HepG2 (cell line): Measurements from ENCODE around the gene NR2F1-AS1. TPM values are rescaled to one million over a fixed set of nuclear protein-coding genes. Genes with fewer than 3 reads are reported as not detected.

ENCODE experiments used
- ATAC-seq: fragments of 200-7000 bp; cut with Tn5 transposase; 3 replicates; pipeline ENCODE4 v1.9.1; 2020; ENCODE audit warnings: mild to moderate bottlenecking, moderate library complexity
- BruUV-seq: library from RNA; stranded (reverse); fragments of 400-500 nt; replicated peaks from 2 replicates; lab custom pipeline; 2021; lab: Mats Ljungman, UMichigan
- CTCF ChIA-PET: fragments of 300-600 bp; formaldehyde crosslinking; extraction: SDS; loops from one replicate; lab custom pipeline; 2021; ENCODE audit warnings: low total read pairs, inconsistent platforms, low intra/inter-chr PET ratio; lab: Yijun Ruan, JAX
- POLR2A ChIA-PET: fragments of 350-600 bp; sonication (Branson Sonifier 250); formaldehyde crosslinking; loops from one replicate; lab custom pipeline; 2020; ENCODE audit warnings: antibody characterized with exemption, inconsistent platforms; lab: Yijun Ruan, JAX
- DNase-seq: peaks from one replicate; pipeline ENCODE4 v3.0.0-alpha.2; 2015; ENCODE audit warnings: low spot score
- FAIRE-seq: peaks from 3 replicates; lab custom pipeline; 2011; peaks lifted over from hg19 to GRCh38; lab: Jason Lieb, UNC
- H2AFZ ChIP-seq: one replicate; pipeline ENCODE4 v1.6.1; 2011; ENCODE audit warnings: low read length, inconsistent platforms
- H3K27ac ChIP-seq: fragments of 300-600 bp; 3 replicates; pipeline ENCODE4 v1.8.0; 2011; ENCODE audit warnings: mixed run types, mild to moderate bottlenecking, mixed read lengths, low read length, inconsistent platforms; ENCODE audit not compliant: insufficient read depth; ENCODE audit errors: extremely low read length
- H3K27me3 ChIP-seq, 2 experiments: fragments of 200-600 bp in 1 of 2; 2 replicates in 1 of 2; 3 replicates in 1 of 2; pipeline versions ENCODE4 v1.6.0 to v1.8.0; 2011; ENCODE audit warnings: low read length in 2 of 2, mild to moderate bottlenecking in 2 of 2, moderate library complexity in 2 of 2, inconsistent platforms in 1 of 2; ENCODE audit not compliant: insufficient read depth in 2 of 2, control insufficient read depth in 1 of 2
- H3K36me3 ChIP-seq, 2 experiments: fragments of 200-600 bp in 1 of 2; replicated peaks in 1 of 2; 2 replicates in 1 of 2; 3 replicates in 1 of 2; pipeline versions ENCODE4 v1.5.1 to v1.8.0; 2011; ENCODE audit warnings: low read length in 2 of 2, inconsistent platforms in 1 of 2; ENCODE audit not compliant: insufficient read depth in 2 of 2, control insufficient read depth in 1 of 2
- H3K4me1 ChIP-seq: 2 replicates; pipeline ENCODE4 v1.5.1; 2012; ENCODE audit warnings: low read length, inconsistent platforms; ENCODE audit not compliant: insufficient read depth
- H3K4me2 ChIP-seq: 2 replicates; pipeline ENCODE4 v1.6.0; 2011; ENCODE audit warnings: low read depth, low read length, inconsistent platforms
- H3K4me3 ChIP-seq, 3 experiments: fragments of 200-600 bp in 1 of 3; sonication (generic), shearing (Covaris generic) in 1 of 3; replicated peaks in 1 of 3; 2 replicates each; pipeline ENCODE4 v1.5.1; 2011 to 2016; ENCODE audit warnings: low read length in 3 of 3, inconsistent platforms in 2 of 3, low read depth in 2 of 3, mild to moderate bottlenecking in 2 of 3, control low read depth in 1 of 3, mixed read lengths in 1 of 3; ENCODE audit not compliant: insufficient read depth in 1 of 3
- H3K79me2 ChIP-seq: one replicate; pipeline ENCODE4 v1.6.1; 2011; ENCODE audit warnings: low read length, inconsistent platforms; ENCODE audit not compliant: insufficient read depth
- H3K9ac ChIP-seq: 2 replicates; pipeline ENCODE4 v1.6.0; 2011; ENCODE audit warnings: mild to moderate bottlenecking, low read depth, low read length, inconsistent platforms; ENCODE audit not compliant: insufficient read depth
- H3K9me3 ChIP-seq: 2 replicates; pipeline ENCODE4 v1.5.1; 2012; ENCODE audit warnings: mild to moderate bottlenecking, low read length
- H4K20me1 ChIP-seq: 2 replicates; pipeline ENCODE4 v1.6.0; 2011; ENCODE audit warnings: inconsistent platforms, mild to moderate bottlenecking, low read length, moderate library complexity; ENCODE audit not compliant: insufficient read depth
- BHLHE40 ChIP-seq: IDR thresholded peaks from 2 replicates; pipeline ENCODE4 v1.6.1; 2011; ENCODE audit warnings: low read length, improper control_type of control experiment
- CAMTA2 ChIP-seq: sonication (generic); formaldehyde crosslinking; IDR thresholded peaks from 2 replicates; pipeline ENCODE4 v1.4.0; 2020; ENCODE audit warnings: mild to moderate bottlenecking, missing genetic modification reagents, borderline replicate concordance
- CEBPB ChIP-seq: IDR thresholded peaks from 2 replicates; pipeline ENCODE4 v1.6.1; 2011; ENCODE audit warnings: low read depth, low read length, improper control_type of control experiment, borderline replicate concordance
- ELF3 ChIP-seq: IDR thresholded peaks from 2 replicates; pipeline ENCODE4 v1.6.1; 2016; ENCODE audit warnings: missing genetic modification reagents, missing compliant biosample characterization
- MAFF ChIP-seq: IDR thresholded peaks from 2 replicates; pipeline ENCODE4 v1.6.1; 2011; ENCODE audit warnings: low read depth, low read length, improper control_type of control experiment
- MAFK ChIP-seq, 2 experiments: IDR thresholded peaks in 1 of 2; conservative IDR thresholded peaks in 1 of 2; 2 replicates each; pipeline ENCODE4 v1.6.1; 2011; ENCODE audit warnings: improper control_type of control experiment in 2 of 2, low read length in 2 of 2
- PAXIP1 ChIP-seq: sonication (generic); formaldehyde crosslinking; conservative IDR thresholded peaks from 2 replicates; pipeline ENCODE4 v1.4.0; 2020; ENCODE audit warnings: mild to moderate bottlenecking, missing genetic modification reagents, moderate library complexity
- RFXAP ChIP-seq: sonication (generic); formaldehyde crosslinking; IDR thresholded peaks from 2 replicates; pipeline ENCODE4 v1.4.0; 2020; ENCODE audit warnings: missing genetic modification reagents, borderline replicate concordance
- TBX3 ChIP-seq: fragments of 450-650 bp; IDR thresholded peaks from 2 replicates; pipeline ENCODE4 v1.6.1; 2017; ENCODE audit warnings: antibody characterized with exemption, mild to moderate bottlenecking, inconsistent platforms, borderline replicate concordance
- ZBTB20 ChIP-seq: sonication (generic); formaldehyde crosslinking; IDR thresholded peaks from 2 replicates; pipeline ENCODE4 v1.8.1; 2023; ENCODE audit warnings: missing genetic modification reagents, low read depth, mild to moderate bottlenecking, borderline replicate concordance
- ZBTB3 ChIP-seq: sonication (generic); formaldehyde crosslinking; IDR thresholded peaks from 2 replicates; pipeline ENCODE4 v1.4.0; 2020; ENCODE audit warnings: low read depth, mild to moderate bottlenecking, moderate library complexity, missing genetic modification reagents, borderline replicate concordance
- ZNF3 ChIP-seq: IDR thresholded peaks from 2 replicates; pipeline ENCODE4 v1.7.0; 2017; ENCODE audit warnings: inconsistent platforms
- ZNF740 ChIP-seq: sonication (generic); formaldehyde crosslinking; IDR thresholded peaks from 2 replicates; pipeline ENCODE4 v1.4.0; 2020; ENCODE audit warnings: missing genetic modification reagents
- WGBS: methylation state at CpG from one replicate; pipeline ENCODE4 v1.1.6; 2017; ENCODE audit warnings: low lambda C conversion rate; 5-methylcytosine and 5-hydroxymethylcytosine counted together
- in situ Hi-C: cut with HindIII; loops from 2 replicates; pipeline ENCODE4 v1.10.0; 2017; ENCODE audit warnings: low pct_unique_long_range_greater_than_20kb; ENCODE audit not compliant: extremely low pct_ligation_motif_present
- intact Hi-C: fragments of 100-400 bp; cut with micrococcal nuclease; formaldehyde crosslinking; loops from one replicate; pipeline ENCODE4 v1.10.0; 2022; ENCODE audit not compliant: unreplicated experiment
- polyA plus RNA-seq, 8 experiments: library from polyadenylated mRNA; depleted of rRNA in 3 of 8; stranded (reverse) in 7 of 8; unstranded in 1 of 8; fragments of >200 nt; fragmentation: Illumina TruSeq in 4 of 8; extraction: Trizol in 4 of 8; gene quantifications; 2 replicates each; pipeline versions ENCODE4 v1.2.1 to v1.2.3, GENCODE V29; 2011 to 2016; ENCODE audit warnings: low read depth in 4 of 8, missing spikeins in 1 of 8, mixed read lengths in 1 of 8; ENCODE audit not compliant: insufficient read depth in 1 of 8
- total RNA-seq, 5 experiments: library from RNA; depleted of rRNA; stranded (reverse); fragments of >200 nt; fragmentation: Illumina TruSeq; extraction: Trizol; gene quantifications; 2 replicates each; pipeline ENCODE4 v1.2.3, GENCODE V29; 2016; ENCODE audit warnings: low read depth in 1 of 5

The NR2F1-AS1 gene
- total and polyA plus RNA-seq, 2 of the 13 experiments (the other 11 are each of a cell fraction or from before 2014, with no cell fraction given), result 2.8 TPM

- TF ChIP-seq PAXIP1 (CRISPR knock-in tag) (no peak), ZNF740 (CRISPR knock-in tag) (no peak), BHLHE40 (no peak), TBX3 (peak; percentile 29; the same call in 1 of the 2 replicates), ELF3 (CRISPR knock-in tag) (no peak), ZBTB3 (CRISPR knock-in tag) (no peak), ZNF3 (CRISPR knock-in tag) (peak; percentile 93), ZBTB20 (no peak)
Measured at GRCh38 chr5:93436083-93436482, 144.9 kb downstream of the NR2F1-AS1 start (continued).

GRCh38 chr5:93433422-93433821 is 147.6 kb downstream of the NR2F1-AS1 start:
- POLR2A ChIA-PET, result no interaction called here
- no peak for FAIRE-seq
- no peaks in the 10 kb centered on the region for H3K9me3 ChIP-seq
- no peak for ATAC-seq
- no peak overlapping the region for H2AFZ ChIP-seq
- CTCF ChIA-PET, result no interaction called here
- no peaks in the 10 kb centered on the region for H4K20me1 ChIP-seq
- no peaks in the 10 kb centered on the region for H3K27me3 ChIP-seq
- H3K79me2 ChIP-seq, result no peaks in the 10 kb centered on the region
- intact Hi-C loops, result no loop called here
- no peak for DNase-seq
- H3K36me3 ChIP-seq, result no peaks in the 10 kb centered on the region
- no peak overlapping the region for H3K4me2 ChIP-seq
- TF ChIP-seq RFXAP (CRISPR knock-in tag) (no peak), MAFF (peak; percentile 60), CAMTA2 (CRISPR knock-in tag) (no peak), CEBPB (0 out of 2 replicates have a peak, but pooled peaks have one; percentile 37), MAFK (conservative IDR thresholded peaks at IDR 0.05 in 1 of 2, IDR thresholded peaks at IDR 0.05 in 1 of 2; ENCODE audit: low read length in 2 of 2) (peak; percentile 62 to 63; a peak in 3 of 4 replicates)
- H3K9ac ChIP-seq, result no peak overlapping the region
- in situ Hi-C loops, result no loop called here
- H3K4me1 ChIP-seq, result peaks cover 6% of the 10 kb centered on the region; the same call in 1 of the 2 replicates
- no TSS peak for BruUV-seq
- WGBS, result 41% methylated on average over 1 of the region's 1 CpG
- no peak overlapping the region for H3K4me3 ChIP-seq
- no peak overlapping the region for H3K27ac ChIP-seq
